Neural progenitor cell (in vitro differentiated cells): ENCODE results near the gene RHOF.

Source experiments
- EZH2 ChIP-seq: fragments of 200-600 bp; sonication (generic); IDR thresholded peaks from 2 replicates; pipeline ENCODE4 v1.6.1; 2017; ENCODE audit warnings: antibody characterized with exemption, mild to moderate bottlenecking, moderate library complexity
- EZH2phosphoT487 ChIP-seq: fragments of 200-600 bp; sonication (generic); IDR thresholded peaks from 2 replicates; pipeline ENCODE4 v1.6.1; 2017; ENCODE audit warnings: antibody characterized with exemption
- TF ChIP-seq, protein P1 (sequence below): fragments of 200-600 bp; sonication (generic); IDR thresholded peaks from 2 replicates; pipeline ENCODE4 v1.5.1; 2017; ENCODE audit warnings: antibody characterized with exemption, mild to moderate bottlenecking

DNA sequence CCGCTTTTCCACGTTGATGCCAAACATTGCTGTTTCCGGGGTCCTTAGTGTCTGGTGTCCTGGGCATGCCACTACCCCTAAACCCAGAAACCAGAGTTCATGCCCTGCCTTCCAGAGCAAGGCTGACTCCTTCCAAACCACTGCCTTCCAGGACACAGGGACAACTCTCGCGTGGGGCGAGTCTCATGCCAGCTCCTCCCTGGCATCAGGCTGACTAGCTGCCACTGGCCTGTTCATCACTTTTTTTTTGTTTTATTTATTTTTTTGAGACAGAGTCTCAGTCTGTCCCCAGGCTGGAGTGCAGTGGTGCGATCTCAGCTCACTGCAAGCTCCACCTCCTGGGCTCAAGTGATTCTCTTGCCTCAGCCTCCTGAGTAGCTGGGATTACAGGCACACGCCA is 15.1 kb upstream of the RHOF start:
- TF ChIP-seq, protein P1, sequence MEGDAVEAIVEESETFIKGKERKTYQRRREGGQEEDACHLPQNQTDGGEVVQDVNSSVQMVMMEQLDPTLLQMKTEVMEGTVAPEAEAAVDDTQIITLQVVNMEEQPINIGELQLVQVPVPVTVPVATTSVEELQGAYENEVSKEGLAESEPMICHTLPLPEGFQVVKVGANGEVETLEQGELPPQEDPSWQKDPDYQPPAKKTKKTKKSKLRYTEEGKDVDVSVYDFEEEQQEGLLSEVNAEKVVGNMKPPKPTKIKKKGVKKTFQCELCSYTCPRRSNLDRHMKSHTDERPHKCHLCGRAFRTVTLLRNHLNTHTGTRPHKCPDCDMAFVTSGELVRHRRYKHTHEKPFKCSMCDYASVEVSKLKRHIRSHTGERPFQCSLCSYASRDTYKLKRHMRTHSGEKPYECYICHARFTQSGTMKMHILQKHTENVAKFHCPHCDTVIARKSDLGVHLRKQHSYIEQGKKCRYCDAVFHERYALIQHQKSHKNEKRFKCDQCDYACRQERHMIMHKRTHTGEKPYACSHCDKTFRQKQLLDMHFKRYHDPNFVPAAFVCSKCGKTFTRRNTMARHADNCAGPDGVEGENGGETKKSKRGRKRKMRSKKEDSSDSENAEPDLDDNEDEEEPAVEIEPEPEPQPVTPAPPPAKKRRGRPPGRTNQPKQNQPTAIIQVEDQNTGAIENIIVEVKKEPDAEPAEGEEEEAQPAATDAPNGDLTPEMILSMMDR, result no peak
- no peak for TF ChIP-seq EZH2
- no peak for TF ChIP-seq EZH2phosphoT487
